PFSK-1 (cell line): Measurements from ENCODE around the gene PAX2.

ENCODE experiments used
- FOXP2 ChIP-seq: optimal IDR thresholded peaks from 2 replicates; pipeline ENCODE3; 2011; ENCODE audit warnings: borderline replicate concordance, control low read depth, inconsistent platforms; ENCODE audit not compliant: insufficient read depth; ENCODE audit errors: extremely low read length, extremely low read depth
- POLR2AphosphoS5 ChIP-seq: IDR thresholded peaks from 2 replicates; pipeline ENCODE4 v1.6.1; 2012; ENCODE audit warnings: low read depth, mild to moderate bottlenecking, control low read depth, low read length, moderate library complexity
- SIN3A ChIP-seq: IDR thresholded peaks from 2 replicates; pipeline ENCODE4 v1.6.1; 2012; ENCODE audit warnings: mild to moderate bottlenecking, low read length, moderate library complexity, borderline replicate concordance; ENCODE audit not compliant: insufficient read depth
- TAF1 ChIP-seq: IDR thresholded peaks from 2 replicates; pipeline ENCODE4 v1.6.1; 2012; ENCODE audit warnings: low read length, control low read depth, borderline replicate concordance; ENCODE audit not compliant: insufficient read depth
- TF ChIP-seq, protein P1 (sequence below), 2 experiments: IDR thresholded peaks; 2 replicates each; pipeline versions ENCODE4 v1.6.1 to v1.8.0; 2011 to 2012; ENCODE audit warnings: low read depth in 2 of 2, low read length in 2 of 2, control low read depth in 1 of 2, inconsistent platforms in 1 of 2, mild to moderate bottlenecking in 1 of 2, moderate library complexity in 1 of 2; ENCODE audit not compliant: insufficient read depth in 1 of 2

DNA sequence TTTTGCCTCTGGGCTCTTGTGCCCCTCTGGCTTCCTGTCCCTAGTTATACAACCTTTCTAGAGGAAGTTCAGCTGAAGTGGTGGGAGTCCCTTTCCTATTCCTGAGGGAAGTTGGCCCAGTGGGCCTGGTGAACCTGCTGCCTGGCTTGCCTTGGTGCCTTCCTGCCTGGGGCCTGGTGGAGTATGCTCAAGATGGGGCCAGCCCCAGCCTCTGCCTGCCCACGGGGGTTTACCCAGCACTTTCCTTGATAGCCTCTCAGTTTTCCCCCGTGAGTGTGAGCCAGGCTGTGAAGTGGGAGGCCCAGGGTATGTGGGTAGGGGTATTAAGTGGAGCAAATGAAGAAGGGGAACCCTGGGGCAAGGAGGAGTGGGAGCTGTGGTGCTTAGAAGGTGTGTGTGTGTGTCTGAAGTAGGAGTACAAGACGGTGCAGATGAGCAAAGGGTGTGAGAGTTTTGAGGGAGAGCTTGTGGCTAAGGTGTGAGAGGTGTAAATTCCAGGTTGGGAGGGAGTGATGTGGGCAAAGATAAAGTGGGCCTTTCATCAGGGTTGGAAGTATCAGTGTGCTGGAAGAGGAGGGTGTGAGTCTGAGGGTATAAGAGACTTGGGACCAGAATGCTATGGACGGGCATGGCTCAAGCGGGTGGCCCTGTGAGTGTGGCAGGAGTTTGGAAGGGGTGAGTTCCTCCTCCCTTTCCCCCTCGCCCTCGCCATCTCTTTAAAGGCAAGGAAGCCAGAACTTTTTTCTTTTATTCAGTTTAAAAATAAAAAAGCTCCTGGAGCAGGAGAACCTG is 10.9 kb upstream of the PAX2 start:
- no peak for TF ChIP-seq SIN3A
- no peak for TF ChIP-seq POLR2AphosphoS5
- TF ChIP-seq, protein P1, sequence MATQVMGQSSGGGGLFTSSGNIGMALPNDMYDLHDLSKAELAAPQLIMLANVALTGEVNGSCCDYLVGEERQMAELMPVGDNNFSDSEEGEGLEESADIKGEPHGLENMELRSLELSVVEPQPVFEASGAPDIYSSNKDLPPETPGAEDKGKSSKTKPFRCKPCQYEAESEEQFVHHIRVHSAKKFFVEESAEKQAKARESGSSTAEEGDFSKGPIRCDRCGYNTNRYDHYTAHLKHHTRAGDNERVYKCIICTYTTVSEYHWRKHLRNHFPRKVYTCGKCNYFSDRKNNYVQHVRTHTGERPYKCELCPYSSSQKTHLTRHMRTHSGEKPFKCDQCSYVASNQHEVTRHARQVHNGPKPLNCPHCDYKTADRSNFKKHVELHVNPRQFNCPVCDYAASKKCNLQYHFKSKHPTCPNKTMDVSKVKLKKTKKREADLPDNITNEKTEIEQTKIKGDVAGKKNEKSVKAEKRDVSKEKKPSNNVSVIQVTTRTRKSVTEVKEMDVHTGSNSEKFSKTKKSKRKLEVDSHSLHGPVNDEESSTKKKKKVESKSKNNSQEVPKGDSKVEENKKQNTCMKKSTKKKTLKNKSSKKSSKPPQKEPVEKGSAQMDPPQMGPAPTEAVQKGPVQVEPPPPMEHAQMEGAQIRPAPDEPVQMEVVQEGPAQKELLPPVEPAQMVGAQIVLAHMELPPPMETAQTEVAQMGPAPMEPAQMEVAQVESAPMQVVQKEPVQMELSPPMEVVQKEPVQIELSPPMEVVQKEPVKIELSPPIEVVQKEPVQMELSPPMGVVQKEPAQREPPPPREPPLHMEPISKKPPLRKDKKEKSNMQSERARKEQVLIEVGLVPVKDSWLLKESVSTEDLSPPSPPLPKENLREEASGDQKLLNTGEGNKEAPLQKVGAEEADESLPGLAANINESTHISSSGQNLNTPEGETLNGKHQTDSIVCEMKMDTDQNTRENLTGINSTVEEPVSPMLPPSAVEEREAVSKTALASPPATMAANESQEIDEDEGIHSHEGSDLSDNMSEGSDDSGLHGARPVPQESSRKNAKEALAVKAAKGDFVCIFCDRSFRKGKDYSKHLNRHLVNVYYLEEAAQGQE (IDR thresholded peaks at IDR 0.05; ENCODE audit: insufficient read depth in 1 of 2, low read depth in 2 of 2, low read length in 2 of 2) = no peak
- no peak for TF ChIP-seq TAF1
- no peak for TF ChIP-seq FOXP2
